IMR-90 (cell line): ENCODE results near the gene PPP1CA. TPM values are rescaled to one million over a fixed set of nuclear protein-coding genes. Genes with fewer than 3 reads are reported as not detected.
A peak's percentile ranks its signal among the peaks of the same experiment; 100 is the strongest.

Source experiments
- ATAC-seq: fragments of 200-7000 bp; cut with Tn5 transposase; 2 replicates; pipeline ENCODE4 v1.9.1; 2020; ENCODE audit warnings: low read depth, mild to moderate bottlenecking, moderate library complexity
- BruUV-seq: library from RNA; stranded (reverse); fragments of 400-500 nt; replicated peaks from 2 replicates; lab custom pipeline; 2021; lab: Mats Ljungman, UMichigan
- CTCF ChIA-PET: fragments of 300-600 bp; formaldehyde crosslinking; extraction: SDS; loops from one replicate; lab custom pipeline; 2021; ENCODE audit warnings: antibody characterized with exemption; lab: Yijun Ruan, JAX
- POLR2A ChIA-PET: fragments of 300-600 bp; sonication (Branson Sonifier 250); formaldehyde crosslinking; loops from one replicate; lab custom pipeline; 2022; ENCODE audit warnings: antibody characterized with exemption; ENCODE audit not compliant: unreplicated experiment; lab: Charles Lee
- DNase-seq: peaks from one replicate; pipeline ENCODE4 v3.0.0; 2013
- H2AFZ ChIP-seq: replicated peaks from 2 replicates; pipeline ENCODE3; 2013; ENCODE audit warnings: low read length, mild to moderate bottlenecking; ENCODE audit not compliant: poor library complexity
- H2AK5ac ChIP-seq: 2 replicates; pipeline ENCODE4 v1.6.1; 2013; ENCODE audit warnings: low read depth, low read length, inconsistent platforms
- H2AK9ac ChIP-seq: replicated peaks from 2 replicates; pipeline ENCODE3; 2013; ENCODE audit warnings: mild to moderate bottlenecking, low read depth, low read length, moderate library complexity; ENCODE audit not compliant: poor library complexity
- H2BK120ac ChIP-seq: 2 replicates; pipeline ENCODE4 v1.6.1; 2013; ENCODE audit warnings: low read depth, low read length, inconsistent platforms
- H2BK15ac ChIP-seq: 3 replicates; pipeline ENCODE4 v1.6.1; 2013; ENCODE audit warnings: low read depth, low read length, inconsistent platforms
- H2BK20ac ChIP-seq: 2 replicates; pipeline ENCODE4 v1.6.1; 2013; ENCODE audit warnings: low read depth, mild to moderate bottlenecking, inconsistent platforms, low read length, moderate library complexity
- H2BK5ac ChIP-seq: 2 replicates; pipeline ENCODE4 v1.6.1; 2013; ENCODE audit warnings: mild to moderate bottlenecking, low read depth, low read length, inconsistent platforms; ENCODE audit not compliant: poor library complexity, severe bottlenecking
- H3K14ac ChIP-seq: replicated peaks from 2 replicates; pipeline ENCODE4 v1.6.1; 2013; ENCODE audit warnings: low read depth, low read length, inconsistent platforms
- H3K18ac ChIP-seq: 2 replicates; pipeline ENCODE4 v1.6.1; 2013; ENCODE audit warnings: low read depth, low read length, control low read depth
- H3K23ac ChIP-seq: 2 replicates; pipeline ENCODE4 v1.6.1; 2013; ENCODE audit warnings: low read depth, low read length, inconsistent platforms
- H3K27ac ChIP-seq: 2 replicates; pipeline ENCODE4 v1.5.1; 2013; ENCODE audit warnings: mild to moderate bottlenecking, control low read depth, low read length; ENCODE audit not compliant: insufficient read depth
- H3K27me3 ChIP-seq: 2 replicates; pipeline ENCODE4 v1.6.1; 2013; ENCODE audit warnings: low read length; ENCODE audit not compliant: control insufficient read depth, insufficient read depth
- H3K36me3 ChIP-seq: 2 replicates; pipeline ENCODE4 v1.6.1; 2013; ENCODE audit warnings: low read length, mixed read lengths; ENCODE audit not compliant: control insufficient read depth, insufficient read depth
- H3K4ac ChIP-seq: 2 replicates; pipeline ENCODE4 v1.6.1; 2013; ENCODE audit warnings: low read depth, low read length, inconsistent platforms
- H3K4me1 ChIP-seq: 2 replicates; pipeline ENCODE4 v1.6.1; 2013; ENCODE audit warnings: low read length, mixed read lengths; ENCODE audit not compliant: control insufficient read depth, insufficient read depth
- H3K4me2 ChIP-seq: 2 replicates; pipeline ENCODE4 v1.6.1; 2013; ENCODE audit warnings: low read depth, mild to moderate bottlenecking, control low read depth, low read length, moderate library complexity
- H3K4me3 ChIP-seq: 2 replicates; pipeline ENCODE4 v1.5.1; 2013; ENCODE audit warnings: low read depth, mild to moderate bottlenecking, control low read depth, low read length, moderate library complexity; ENCODE audit not compliant: insufficient read depth
- H3K56ac ChIP-seq: 2 replicates; pipeline ENCODE4 v1.6.1; 2013; ENCODE audit warnings: low read length, inconsistent platforms; ENCODE audit not compliant: insufficient read depth; ENCODE audit errors: extremely low read depth
- H3K79me1 ChIP-seq, 2 experiments: 2 replicates each; pipeline ENCODE4 v1.6.1; 2013; ENCODE audit warnings: low read length in 2 of 2, inconsistent platforms in 1 of 2, low read depth in 1 of 2
- H3K9ac ChIP-seq: 2 replicates; pipeline ENCODE4 v1.6.1; 2013; ENCODE audit warnings: low read depth, low read length, control low read depth
- H3K9me1 ChIP-seq: 2 replicates; pipeline ENCODE4 v1.6.1; 2013; ENCODE audit warnings: low read length, inconsistent platforms; ENCODE audit not compliant: insufficient read depth
- H3K9me3 ChIP-seq: 2 replicates; pipeline ENCODE4 v1.6.1; 2013; ENCODE audit warnings: low read length; ENCODE audit not compliant: control insufficient read depth, insufficient read depth
- H4K20me1 ChIP-seq: 2 replicates; pipeline ENCODE4 v1.6.1; 2013; ENCODE audit warnings: low read length, inconsistent platforms; ENCODE audit not compliant: insufficient read depth
- H4K5ac ChIP-seq: 2 replicates; pipeline ENCODE4 v1.6.1; 2013; ENCODE audit warnings: mild to moderate bottlenecking, low read depth, low read length, control low read depth
- H4K8ac ChIP-seq, 2 experiments: 2 replicates each; pipeline ENCODE4 v1.6.1; 2013; ENCODE audit warnings: low read depth in 2 of 2, low read length in 2 of 2, control low read depth in 1 of 2, inconsistent platforms in 1 of 2
- H4K91ac ChIP-seq: 2 replicates; pipeline ENCODE4 v1.6.1; 2013; ENCODE audit warnings: low read depth, low read length, inconsistent platforms; ENCODE audit not compliant: insufficient read depth
- BHLHE40 ChIP-seq: fragments of 150-350 bp; IDR thresholded peaks from 2 replicates; pipeline ENCODE4 v1.6.1; 2016; ENCODE audit warnings: mild to moderate bottlenecking, low read depth, low read length
- CEBPB ChIP-seq: IDR thresholded peaks from 2 replicates; pipeline ENCODE4 v1.6.1; 2012; ENCODE audit warnings: low read depth, low read length, improper control_type of control experiment
- CHD1 ChIP-seq: IDR thresholded peaks from 2 replicates; pipeline ENCODE4 v1.6.1; 2012; ENCODE audit warnings: low read depth, low read length, improper control_type of control experiment
- ELK1 ChIP-seq: fragments of 150-350 bp; IDR thresholded peaks from 2 replicates; pipeline ENCODE4 v1.6.1; 2016; ENCODE audit warnings: low read depth, mild to moderate bottlenecking, low read length, moderate library complexity, borderline replicate concordance
- FOS ChIP-seq: fragments of 150-350 bp; IDR thresholded peaks from 2 replicates; pipeline ENCODE4 v1.6.1; 2016; ENCODE audit warnings: low read depth, low read length
- MAZ ChIP-seq: IDR thresholded peaks from 2 replicates; pipeline ENCODE4 v1.6.1; 2012; ENCODE audit warnings: low read depth, mild to moderate bottlenecking, low read length, improper control_type of control experiment, moderate library complexity, borderline replicate concordance
- NFE2L2 ChIP-seq: fragments of 150-350 bp; IDR thresholded peaks from 2 replicates; pipeline ENCODE4 v1.6.1; 2016; ENCODE audit warnings: low read depth, mild to moderate bottlenecking, low read length
- POLR2A ChIP-seq: IDR thresholded peaks from 2 replicates; pipeline ENCODE4 v1.6.1; 2012; ENCODE audit warnings: mild to moderate bottlenecking, low read depth, low read length
- RAD21 ChIP-seq: IDR thresholded peaks from 2 replicates; pipeline ENCODE4 v1.6.1; 2012; ENCODE audit warnings: low read length, improper control_type of control experiment
- RFX5 ChIP-seq: IDR thresholded peaks from 2 replicates; pipeline ENCODE4 v1.8.0; 2012; ENCODE audit warnings: low read depth, mild to moderate bottlenecking, low read length, moderate library complexity
- SMC3 ChIP-seq: fragments of 150-350 bp; IDR thresholded peaks from 2 replicates; pipeline ENCODE4 v1.6.1; 2016; ENCODE audit warnings: low read depth, mild to moderate bottlenecking, antibody characterized with exemption, low read length, moderate library complexity
- WGBS, 2 experiments: methylation state at CpG; one replicate each; pipeline versions ENCODE4 v1.1.5 to v1.1.7; 2013; ENCODE audit warnings: missing lambda C conversion rate in 2 of 2; ENCODE audit not compliant: insufficient read length in 1 of 2; ENCODE audit errors: extremely low coverage in 2 of 2; 5-methylcytosine and 5-hydroxymethylcytosine counted together
- dilution Hi-C: fragments of 300-500 bp; cut with HindIII; formaldehyde crosslinking; loops from one replicate; pipeline ENCODE4 v1.14.3; 2018; ENCODE audit warnings: low sequenced_read_pairs; ENCODE audit not compliant: unreplicated experiment
- in situ Hi-C: fragments of 300-500 bp; cut with MboI; formaldehyde crosslinking; loops from 3 replicates; pipeline ENCODE4 v1.14.3; 2019; ENCODE audit warnings: low sequenced_read_pairs, inconsistent platforms, mixed read lengths
- intact Hi-C: fragments of 100-400 bp; cut with micrococcal nuclease; formaldehyde crosslinking; loops from 2 replicates; pipeline ENCODE4 v1.10.0; 2022
- polyA plus RNA-seq, 3 experiments: library from polyadenylated mRNA; depleted of rRNA; stranded (reverse); fragments of >200 nt; gene quantifications; 2 replicates each; pipeline ENCODE4 v1.2.3, GENCODE V29; 2012; ENCODE audit warnings: low replicate concordance in 1 of 3
- total RNA-seq: library from RNA; depleted of rRNA; stranded (reverse); fragments of >200 nt; gene quantifications from 2 replicates; pipeline ENCODE4 v1.2.3, GENCODE V29; 2012
- TF ChIP-seq, protein P1 (sequence below): conservative IDR thresholded peaks from 2 replicates; pipeline ENCODE4 v1.5.1; 2012; ENCODE audit warnings: mild to moderate bottlenecking, low read depth, low read length, improper control_type of control experiment

PPP1CA gene
- total and polyA plus RNA-seq, 2 of the 4 experiments (the other 2 are of a cell fraction), result 228 to 313 TPM

GRCh38 chr11:67353317-67354074, 48.2 kb downstream of the PPP1CA start, which contains the start of gene POLD4:
Gene POLD4, minus strand, starts transcription at chr11:67353546. Its CDS starts 147 bp downstream, at chr11:67353399.
- TF ChIP-seq RAD21, result no peak
- TF ChIP-seq SMC3, result peak; percentile 4; the same call in 1 of the 2 replicates
- peak; percentile 9; the same call in 1 of the 2 replicates for TF ChIP-seq NFE2L2
- 0 out of 2 replicates have a peak, but pooled peaks have one; percentile 6 for TF ChIP-seq FOS
- peak; percentile 91 for TF ChIP-seq POLR2A
- no peak for TF ChIP-seq ELK1
- no peak for TF ChIP-seq RFX5
- TF ChIP-seq CEBPB, result no peak
- TF ChIP-seq BHLHE40, result 0 out of 2 replicates have a peak, but pooled peaks have one; percentile 14
- peak; percentile 88 for TF ChIP-seq MAZ
- TF ChIP-seq, protein P1, sequence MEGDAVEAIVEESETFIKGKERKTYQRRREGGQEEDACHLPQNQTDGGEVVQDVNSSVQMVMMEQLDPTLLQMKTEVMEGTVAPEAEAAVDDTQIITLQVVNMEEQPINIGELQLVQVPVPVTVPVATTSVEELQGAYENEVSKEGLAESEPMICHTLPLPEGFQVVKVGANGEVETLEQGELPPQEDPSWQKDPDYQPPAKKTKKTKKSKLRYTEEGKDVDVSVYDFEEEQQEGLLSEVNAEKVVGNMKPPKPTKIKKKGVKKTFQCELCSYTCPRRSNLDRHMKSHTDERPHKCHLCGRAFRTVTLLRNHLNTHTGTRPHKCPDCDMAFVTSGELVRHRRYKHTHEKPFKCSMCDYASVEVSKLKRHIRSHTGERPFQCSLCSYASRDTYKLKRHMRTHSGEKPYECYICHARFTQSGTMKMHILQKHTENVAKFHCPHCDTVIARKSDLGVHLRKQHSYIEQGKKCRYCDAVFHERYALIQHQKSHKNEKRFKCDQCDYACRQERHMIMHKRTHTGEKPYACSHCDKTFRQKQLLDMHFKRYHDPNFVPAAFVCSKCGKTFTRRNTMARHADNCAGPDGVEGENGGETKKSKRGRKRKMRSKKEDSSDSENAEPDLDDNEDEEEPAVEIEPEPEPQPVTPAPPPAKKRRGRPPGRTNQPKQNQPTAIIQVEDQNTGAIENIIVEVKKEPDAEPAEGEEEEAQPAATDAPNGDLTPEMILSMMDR, result no peak
- TF ChIP-seq CHD1, result no peak
- Histone ChIP-seq H3K79me1 (peaks cover 7 to 56% of the 10 kb centered on the region in 2 experiments; a peak in 3 of 4 replicates), H3K23ac (peak within 1 kb of the TSS; percentile 97), H3K9me1 (peaks cover 23% of the 10 kb centered on the region), H3K27me3 (no peaks in the 10 kb centered on the region), H3K27ac (peak within 1 kb of the TSS; percentile 91), H2AK5ac (peak within 1 kb of the TSS; percentile 99), H3K18ac (peak within 1 kb of the TSS; percentile 39), H3K9ac (peak within 1 kb of the TSS; percentile 94), H2BK5ac (peak within 1 kb of the TSS; percentile 92), H2AK9ac (peak within 1 kb of the TSS; percentile 99), H4K8ac (peak within 1 kb of the TSS; percentile 52 to 98), H3K4ac (peak within 1 kb of the TSS; percentile 97), H3K14ac (peak within 1 kb of the TSS; percentile 95), H4K91ac (peak within 1 kb of the TSS; percentile 96), H4K5ac (peak within 1 kb of the TSS; percentile 61), H3K4me1 (peaks cover 42% of the 10 kb centered on the region), H3K4me2 (peak within 1 kb of the TSS; percentile 88), H3K4me3 (peak within 1 kb of the TSS; percentile 53), H3K56ac (peak within 1 kb of the TSS; percentile 95), H2BK15ac (peak within 1 kb of the TSS; percentile 89), H3K36me3 (peaks cover 3% of the 10 kb centered on the region; the same call in 1 of the 2 replicates), H2BK20ac (peak within 1 kb of the TSS; percentile 38), H3K9me3 (no peaks in the 10 kb centered on the region), H4K20me1 (peaks cover 6% of the 10 kb centered on the region), H2BK120ac (peak within 1 kb of the TSS; percentile 85), H2AFZ (peak within 1 kb of the TSS; percentile 93)
- CTCF ChIA-PET, result interaction anchor here (2.2 to 10.1 kb wide), 2 partner anchors 17 to 26 kb away, joined by 11 to 128 read pairs; no protein-coding TSS in a partner anchor
- DNase-seq (peak; percentile 92), ATAC-seq (peak; percentile 83)
- no TSS peak for BruUV-seq
- POLR2A ChIA-PET, result interaction anchor here (0.8 to 1.5 kb wide), 5 partner anchors 16 to 38 kb away, joined by 3 to 21 read pairs (median 3); partner anchors contain the start of gene RAD9A
- intact Hi-C loops, result no loop called here
- dilution Hi-C loops, result no loop called here
- in situ Hi-C loops, result no loop called here
- WGBS, 2 experiments, result 0% methylated on average over 4 of the region's 37 CpGs; no CpG with 5 or more reads in 1 of the 2 experiments
